Heart right ventricle (tissue), 16 donors: ENCODE measurements around the gene PPFIA3. TPM values are rescaled to one million over a fixed set of nuclear protein-coding genes. Genes with fewer than 3 reads are reported as not detected.

Source experiments
- ATAC-seq, 8 donors: fragments of 200-7000 bp; cut with Tn5 transposase; one replicate each; pipeline ENCODE4 v1.9.1; 2020; ENCODE audit warnings: mild to moderate bottlenecking in 8 of 8, moderate library complexity in 8 of 8, moderate number of reproducible peaks in 1 of 8
- DNase-seq, 2 donors: peaks; one replicate each; pipeline ENCODE4 v3.0.0-alpha.2; 2020
- H3K27ac ChIP-seq, 10 donors: fragments of 200-600 bp; sonication (generic) in 2 of 10; one replicate each; pipeline versions ENCODE4 v1.5.0 to v1.8.0; 2020 to 2022; ENCODE audit warnings: mild to moderate bottlenecking in 3 of 10
- H3K27me3 ChIP-seq, 7 donors: fragments of 200-600 bp; one replicate each; pipeline ENCODE4 v1.8.0; 2021 to 2022; ENCODE audit warnings: mild to moderate bottlenecking in 2 of 7
- H3K36me3 ChIP-seq, 9 donors: fragments of 200-600 bp; sonication (generic) in 1 of 9; one replicate each; pipeline versions ENCODE4 v1.5.0 to v1.8.0; 2020 to 2022; ENCODE audit warnings: mild to moderate bottlenecking in 2 of 9
- H3K4me1 ChIP-seq, 9 donors: fragments of 200-600 bp; sonication (generic) in 1 of 9; one replicate each; pipeline versions ENCODE4 v1.5.0 to v1.8.0; 2020 to 2022; ENCODE audit warnings: mild to moderate bottlenecking in 4 of 9
- H3K4me3 ChIP-seq, 10 donors: fragments of 200-600 bp; sonication (generic) in 2 of 10; one replicate each; pipeline versions ENCODE4 v1.5.0 to v1.8.0; 2020 to 2022; ENCODE audit warnings: mild to moderate bottlenecking in 7 of 10, moderate library complexity in 2 of 10
- H3K9me3 ChIP-seq, 11 donors: fragments of 200-600 bp in 10 of 11; sonication (generic) in 2 of 11; one replicate each; pipeline versions ENCODE4 v1.5.0 to v1.8.0; 2013 to 2022; ENCODE audit warnings: mild to moderate bottlenecking in 2 of 11, control low read depth in 1 of 11, moderate library complexity in 1 of 11
- CTCF ChIP-seq, 9 donors: fragments of 200-600 bp; sonication (generic) in 2 of 9; IDR thresholded peaks; one replicate each; pipeline versions ENCODE4 v1.5.0 to v1.8.0; 2021 to 2022; ENCODE audit warnings: antibody characterized with exemption in 9 of 9, mild to moderate bottlenecking in 5 of 9, moderate library complexity in 1 of 9
- WGBS, 2 donors: extraction: QIAGEN DNeasy Blood & Tissue Kit; methylation state at CpG; one replicate each; pipeline ENCODE4 v1.1.7; 2013; ENCODE audit warnings: inconsistent platforms in 1 of 2; 5-methylcytosine and 5-hydroxymethylcytosine counted together
- intact Hi-C, 10 donors: fragments of 100-400 bp; cut with DNase I; formaldehyde crosslinking; loops; one replicate each; pipeline versions ENCODE4 v1.11.1 to v1.14.2; 2022
- polyA plus RNA-seq, 2 donors: library from polyadenylated mRNA; stranded (reverse); fragments of 200-250 nt; gene quantifications; one replicate each; pipeline ENCODE4 v1.2.3, GENCODE V29; 2013
- total RNA-seq, 10 donors: library from RNA; stranded (reverse); fragmentation: NEBNext Ultra II Directional in 3 of 10; extraction: Animal tissue kit (Norgen Biotek cat#: 25700) in 3 of 10; gene quantifications; one replicate each; pipeline versions ENCODE4 v1.2.1 to v1.2.4, GENCODE V29; 2021 to 2023
- donor health status: Arrhythmogenic right ventricular cardiomyopathy.
- donor health status: ischemic (EF 13 %, LVEDD 7.1; RV severe dilation, severe dysfunction).
- donor health status: healthy with polysubstance abuse.
- donor health status: DM: no; HTN: yes; CAD: no.
- donor health status: DM: no; HTN: no; CAD: no.
- donor health status: ischemic (EF 25% LVEDD 6.9; RV normal size, moderate dysfunction).
- donor health status: ischemic (EF 25% LVEDD 5.7; RV mildly dilated, moderate dysfunction).
- donor health status: healthy.
- donor health status: DM: yes; HTN: yes; CAD: no.
- donor health status: Ischemic cardiomyopathy.
- donor health status: ischemic (EF 35%, LVEDD 5.7; RV mildly dilated, moderate dysfunction).
- donor health status: nonischemic (EF 11% LVEDD 7.7; RV severe dilation, severe dysfunction).
- donor health status: DM: yes; HTN: yes; CAD: no.
- donor health status: PGD.
- donor health status: ischemic (EF 29% LVEDD 5.4; RV normal size, mild dysfunction).
- donor health status: nonischemic (EF 23%, LVEDD 6.1; RV moderate dilation, normal function).

PPFIA3 gene
- total and polyA plus RNA-seq, 12 donors = 3.6 to 16.7 (median 6.3) TPM

DNA sequence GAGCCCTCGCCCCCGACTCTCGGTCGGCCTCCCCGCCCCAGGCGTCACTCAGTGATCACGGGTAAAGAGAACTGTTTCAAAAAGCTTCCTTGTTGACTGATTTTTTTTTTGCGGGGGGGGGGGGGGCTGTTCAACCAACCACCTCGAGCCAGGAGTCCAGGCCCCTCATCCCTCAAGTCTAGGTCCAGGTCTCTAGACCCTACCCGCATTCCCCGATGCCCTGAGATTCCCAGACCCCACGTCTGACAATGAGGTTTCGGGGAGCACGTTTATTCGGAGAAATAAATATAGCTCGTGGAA, 31.6 kb downstream of the PPFIA3 start:
- H3K9me3 ChIP-seq = no peaks in the 10 kb centered on the region
- no peak for DNase-seq
- H3K36me3 ChIP-seq = no peaks in the 10 kb centered on the region
- peaks cover 0 to 40% (median 0%) of the 10 kb centered on the region in 7 donors for H3K27me3 ChIP-seq
- no peak for ATAC-seq
- WGBS, 2 donors = 8 to 9% methylated on average over 15 to 16 of the region's 16 CpGs
- intact Hi-C loops = loop anchor here in 3 of 10 donors (5.0 to 10.0 kb wide), 3 partner anchors 34 to 156 kb away; partner anchors contain the start of genes C19orf73 (in 1 of the 3), GYS1 (in 1 of the 3), PPFIA3 (in 1 of the 3) and RUVBL2 (in 1 of the 3)
- H3K4me3 ChIP-seq = peak overlapping the region; percentile 59 to 91 (median 69)
- peak overlapping the region in 9 of 10 donors; percentile 79 to 97 (median 86) for H3K27ac ChIP-seq
- H3K4me1 ChIP-seq = peaks cover 8 to 54% (median 38%) of the 10 kb centered on the region in 9 donors
- TF ChIP-seq CTCF (IDR thresholded peaks at IDR 0.05) = no peak

GRCh38 chr19:49151267-49152118, 32.1 kb downstream of the PPFIA3 start:
- TF ChIP-seq CTCF (IDR thresholded peaks at IDR 0.05) = no peak
- no peaks in the 10 kb centered on the region for H3K36me3 ChIP-seq
- peak overlapping the region in 8 of 10 donors; percentile 55 to 97 (median 88) for H3K27ac ChIP-seq
- peak overlapping the region; percentile 0 to 91 (median 69) for H3K4me3 ChIP-seq
- no peaks in the 10 kb centered on the region for H3K9me3 ChIP-seq
- H3K27me3 ChIP-seq = peaks cover 0 to 37% (median 0%) of the 10 kb centered on the region in 7 donors
- DNase-seq = peak; percentile 57 to 70
- WGBS, 2 donors = 9 to 10% methylated on average over 45 of the region's 45 CpGs
- intact Hi-C loops = loop anchor here in 3 of 10 donors (5.0 to 10.0 kb wide), 3 partner anchors 34 to 157 kb away; partner anchors contain the start of genes C19orf73 (in 1 of the 3), GYS1 (in 1 of the 3), PPFIA3 (in 1 of the 3) and RUVBL2 (in 1 of the 3)
- ATAC-seq = peak in 1 of 8 donors; percentile 1
- peaks cover 5 to 48% (median 32%) of the 10 kb centered on the region in 9 donors for H3K4me1 ChIP-seq

DNA sequence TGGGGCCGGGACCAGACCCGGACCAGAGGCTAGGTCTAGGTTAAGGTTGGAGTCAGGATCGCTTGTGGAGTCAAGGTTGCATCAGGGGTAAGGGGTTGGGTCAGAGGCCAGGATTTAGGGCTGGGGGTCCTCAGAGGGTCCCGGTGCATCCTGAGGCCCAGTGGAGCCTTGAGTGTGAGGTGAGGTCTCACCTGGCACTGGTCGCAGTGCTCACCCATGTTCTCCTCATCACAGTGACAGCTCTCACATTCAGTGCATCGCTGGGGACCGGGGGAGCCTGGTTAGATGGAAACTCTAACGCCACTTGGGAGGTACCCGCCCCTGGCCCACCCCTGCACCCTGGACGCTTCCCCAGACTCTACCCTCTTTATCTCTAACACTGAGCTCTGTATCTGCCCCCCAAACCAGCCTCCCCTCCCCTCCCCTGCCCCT, 32.8 kb downstream of the PPFIA3 start:
- intact Hi-C loops = loop anchor here in 3 of 10 donors (5.0 to 10.0 kb wide), 3 partner anchors 35 to 157 kb away; partner anchors contain the start of genes C19orf73 (in 1 of the 3), GYS1 (in 1 of the 3), PPFIA3 (in 1 of the 3) and RUVBL2 (in 1 of the 3)
- Histone ChIP-seq H3K4me1 (peaks cover 5 to 44% (median 29%) of the 10 kb centered on the region in 9 donors), H3K27ac (peak overlapping the region in 8 of 10 donors; percentile 55 to 97 (median 88)), H3K9me3 (no peaks in the 10 kb centered on the region), H3K36me3 (no peaks in the 10 kb centered on the region), H3K4me3 (peak overlapping the region; percentile 0 to 91 (median 64)), H3K27me3 (peaks cover 0 to 37% (median 0%) of the 10 kb centered on the region in 7 donors)
- DNase-seq (no peak), ATAC-seq (no peak)
- TF ChIP-seq CTCF (IDR thresholded peaks at IDR 0.05) = no peak
- 12 to 20% methylated on average over 10 of the region's 10 CpGs for WGBS, 2 donors

GRCh38 chr19:49153167-49153809, 33.9 kb downstream of the PPFIA3 start:
- TF ChIP-seq CTCF (IDR thresholded peaks at IDR 0.05) = no peak
- Histone ChIP-seq H3K27ac (peak overlapping the region in 8 of 10 donors; percentile 27 to 97 (median 86)), H3K27me3 (peaks cover 0 to 46% (median 0%) of the 10 kb centered on the region in 7 donors), H3K9me3 (no peaks in the 10 kb centered on the region), H3K36me3 (no peaks in the 10 kb centered on the region), H3K4me3 (peak overlapping the region; percentile 25 to 91 (median 64)), H3K4me1 (peaks cover 5 to 41% (median 32%) of the 10 kb centered on the region in 9 donors)
- WGBS, 2 donors = 57 to 64% methylated on average over 10 of the region's 10 CpGs
- ATAC-seq (no peak), DNase-seq (no peak)
- intact Hi-C loops = loop anchor here in 3 of 10 donors (5.0 to 10.0 kb wide), 3 partner anchors 36 to 158 kb away; partner anchors contain the start of genes C19orf73 (in 1 of the 3), GYS1 (in 1 of the 3), PPFIA3 (in 1 of the 3) and RUVBL2 (in 1 of the 3)
